Hepatocyte (in vitro differentiated cells): ENCODE results near the gene USP17L19.
"Not testable (repeated sequence)": the region's sequence is repeated elsewhere in the genome, so short reads cannot be mapped to it uniquely, and the experiment has no call there.

ENCODE experiments used
- CTCF ChIP-seq: fragments of 200-600 bp; sonication (generic); IDR thresholded peaks from 2 replicates; pipeline ENCODE4 v1.5.1; 2016; ENCODE audit warnings: antibody characterized with exemption, mild to moderate bottlenecking; ENCODE audit not compliant: poor library complexity
- EZH2 ChIP-seq: fragments of 200-600 bp; sonication (generic); IDR thresholded peaks from 2 replicates; pipeline ENCODE4 v1.6.1; 2016; ENCODE audit warnings: antibody characterized with exemption, mild to moderate bottlenecking, borderline replicate concordance
- EZH2phosphoT487 ChIP-seq: fragments of 200-600 bp; sonication (generic); IDR thresholded peaks from one replicate; pipeline ENCODE4 v1.6.1; 2018; ENCODE audit warnings: antibody characterized with exemption, mild to moderate bottlenecking, low read depth, moderate library complexity; ENCODE audit not compliant: unreplicated experiment, severe bottlenecking

- TF ChIP-seq CTCF, EZH2, EZH2phosphoT487: not testable (repeated sequence)
Measured at GRCh38 chr4:9210357-9210756, 42.8 kb upstream of the USP17L19 start, which contains the start of gene USP17L10.
